Ovary (tissue), 9 donors: ENCODE results near the gene PCDHGA2. TPM values are rescaled to one million over a fixed set of nuclear protein-coding genes. Genes with fewer than 3 reads are reported as not detected.
A peak's percentile ranks its signal among the peaks of the same experiment; 100 is the strongest.
"Not testable (repeated sequence)": the region's sequence is repeated elsewhere in the genome, so short reads cannot be mapped to it uniquely, and the experiment has no call there.

ENCODE experiments used
- DNase-seq, 5 donors: peaks; one replicate each; pipeline ENCODE4 v3.0.0-alpha.2; 2019 to 2020
- H3K27ac ChIP-seq, 2 donors: fragments of 200-600 bp; one replicate each; pipeline versions ENCODE4 v1.5.1 to v1.8.0; 2019 to 2022
- H3K27me3 ChIP-seq: fragments of 200-600 bp; one replicate; pipeline ENCODE4 v1.8.0; 2022
- H3K36me3 ChIP-seq: fragments of 200-600 bp; sonication (generic); one replicate; pipeline ENCODE4 v1.5.1; 2019
- H3K4me1 ChIP-seq: one replicate; pipeline ENCODE4 v1.8.1; 2013; ENCODE audit warnings: mild to moderate bottlenecking, moderate library complexity; ENCODE audit not compliant: insufficient read depth
- H3K4me3 ChIP-seq: fragments of 200-600 bp; sonication (generic); one replicate; pipeline ENCODE4 v1.5.1; 2017
- H3K9me3 ChIP-seq, 2 donors: fragments of 200-600 bp in 1 of 2; sonication (generic) in 1 of 2; one replicate each; pipeline versions ENCODE4 v1.5.1 to v1.8.1; 2013 to 2019; ENCODE audit warnings: mild to moderate bottlenecking in 1 of 2, moderate library complexity in 1 of 2
- CTCF ChIP-seq, 3 donors: fragments of 450-650 bp in 2 of 3; fragments of 200-600 bp in 1 of 3; IDR thresholded peaks; one replicate each; pipeline versions ENCODE4 v1.5.1 to v1.8.0; 2016 to 2022; ENCODE audit warnings: antibody characterized with exemption in 3 of 3, mild to moderate bottlenecking in 1 of 3
- EP300 ChIP-seq: sonication (generic); formaldehyde crosslinking; IDR thresholded peaks from one replicate; pipeline ENCODE4 v1.6.1; 2017; ENCODE audit warnings: antibody characterized with exemption
- POLR2A ChIP-seq: fragments of 450-650 bp; IDR thresholded peaks from one replicate; pipeline ENCODE4 v1.6.1; 2017; ENCODE audit warnings: antibody characterized with exemption, mild to moderate bottlenecking, moderate library complexity
- WGBS, 3 donors: extraction: QIAGEN DNeasy Blood & Tissue Kit in 1 of 3; methylation state at CpG; one replicate each; pipeline versions ENCODE4 v1.1.5 to v1.1.7; 2013 to 2017; 5-methylcytosine and 5-hydroxymethylcytosine counted together
- intact Hi-C, 4 donors: fragments of 100-400 bp; cut with DNase I; formaldehyde crosslinking; loops; one replicate each; pipeline versions ENCODE4 v1.11.0 to v1.15.1; 2022 to 2023
- polyA plus RNA-seq, 2 donors: library from polyadenylated mRNA; stranded (reverse); fragments of 200-250 nt in 1 of 2; fragments of 350-450 nt in 1 of 2; fragmentation: Illumina TruSeq in 1 of 2; extraction: RNeasy Lipid Tissue Mini Kit (QIAGEN cat#74804) in 1 of 2; gene quantifications; one replicate each; pipeline ENCODE4 v1.2.3, GENCODE V29; 2013 to 2014
- total RNA-seq, 7 donors: library from RNA; depleted of rRNA in 2 of 7; stranded (reverse); fragments of >200 nt in 2 of 7; fragmentation: NEBNext Ultra II Directional in 3 of 7; extraction: Animal tissue kit (Norgen Biotek cat#: 25700) in 3 of 7; gene quantifications; one replicate each; pipeline versions ENCODE4 v1.1.0 to v1.2.4, GENCODE V29; 2016 to 2023
- donor health status: DM: no; HTN: no; CAD: no; lungs with moderate emphysema.
- donor health status: DM: no; HTN: no; CAD: no.
- donor health status: Bipolar disorder and iron deficiency.
- donor health status: DM: yes; HTN: yes; CAD: no.
- donor health status: DM: no; HTN: no; CAD: no.
- donor health status: DM: yes; HTN: yes; CAD: no.

Gene PCDHGA2
- total and polyA plus RNA-seq, 9 donors: 3.0 to 13.5 (median 11.7) TPM

- no peak for TF ChIP-seq CTCF (IDR thresholded peaks at IDR 0.05)
- no peak for TF ChIP-seq POLR2A
- no peak for TF ChIP-seq EP300
- WGBS, 3 donors: 28 to 40% (median 30%) methylated on average over 47 to 69 of the region's 69 CpGs
- DNase-seq: no peak
- Histone ChIP-seq H3K4me3 (no peak overlapping the region), H3K36me3 (no peaks in the 10 kb centered on the region), H3K27me3 (no peaks in the 10 kb centered on the region), H3K27ac (no peak overlapping the region), H3K9me3 (peaks cover 5 to 44% of the 10 kb centered on the region in 2 donors), H3K4me1 (no peaks in the 10 kb centered on the region)
- intact Hi-C loops: no loop called here
Measured at GRCh38 chr5:141371572-141372475, 33.3 kb downstream of the PCDHGA2 start.

- intact Hi-C loops: no loop called here
- H3K27ac ChIP-seq: no peak within 1 kb of the TSS
- TF ChIP-seq CTCF (IDR thresholded peaks at IDR 0.05) (peak in 2 of 3 donors; percentile 20 to 28), POLR2A (no peak), EP300 (no peak)
- H3K36me3 ChIP-seq: no peaks in the 10 kb centered on the region
- 11 to 16% (median 14%) methylated on average over 27 of the region's 27 CpGs for WGBS, 3 donors
- H3K27me3 ChIP-seq: no peaks in the 10 kb centered on the region
- no peaks in the 10 kb centered on the region for H3K4me1 ChIP-seq
- no peak for DNase-seq
- peak within 1 kb of the TSS; percentile 23 for H3K4me3 ChIP-seq
- peaks cover 5 to 51% of the 10 kb centered on the region in 2 donors for H3K9me3 ChIP-seq
Measured at GRCh38 chr5:141373673-141374317, 35.2 kb downstream of the PCDHGA2 start, which contains the start of gene PCDHGA6. PCDHGA6 (plus strand) TSS chr5:141373891; CDS start chr5:141374084, 193 bp downstream.

- H3K27me3 ChIP-seq: no peaks in the 10 kb centered on the region
- no peak for DNase-seq
- H3K4me3 ChIP-seq: peak overlapping the region; percentile 23
- no peak overlapping the region for H3K27ac ChIP-seq
- WGBS, 3 donors: 55 to 66% (median 58%) methylated on average over 14 of the region's 14 CpGs
- intact Hi-C loops: no loop called here
- no peak for TF ChIP-seq EP300
- no peak for TF ChIP-seq CTCF (IDR thresholded peaks at IDR 0.05)
- TF ChIP-seq POLR2A: no peak
- no peaks in the 10 kb centered on the region for H3K36me3 ChIP-seq
- peaks cover 5 to 51% of the 10 kb centered on the region in 2 donors for H3K9me3 ChIP-seq
- H3K4me1 ChIP-seq: no peaks in the 10 kb centered on the region
Measured at GRCh38 chr5:141374627-141375026, 36.1 kb downstream of the PCDHGA2 start.

- H3K4me3 ChIP-seq, H3K27me3 ChIP-seq, intact Hi-C loops, H3K4me1 ChIP-seq, H3K36me3 ChIP-seq, H3K27ac ChIP-seq, DNase-seq: not testable (repeated sequence)
- peaks cover 5 to 43% of the 10 kb centered on the region in 2 donors for H3K9me3 ChIP-seq
- WGBS, 3 donors: 34 to 57% (median 39%) methylated on average over 15 to 42 of the region's 48 CpGs
Measured at GRCh38 chr5:141375444-141376155, 37.0 kb downstream of the PCDHGA2 start.
